HG03457 (cell line): Measurements from ENCODE around the gene TRNAU1AP.
"Not testable (repeated sequence)": the region's sequence is repeated elsewhere in the genome, so short reads cannot be mapped to it uniquely, and the experiment has no call there.

Source experiments
- ATAC-seq: cut with Tn5 transposase; IDR thresholded peaks from one replicate; pipeline ENCODE4 v1.9.1; 2021; ENCODE audit warnings: moderate number of reproducible peaks; ENCODE audit not compliant: unreplicated experiment

Gene TRNAU1AP

DNA sequence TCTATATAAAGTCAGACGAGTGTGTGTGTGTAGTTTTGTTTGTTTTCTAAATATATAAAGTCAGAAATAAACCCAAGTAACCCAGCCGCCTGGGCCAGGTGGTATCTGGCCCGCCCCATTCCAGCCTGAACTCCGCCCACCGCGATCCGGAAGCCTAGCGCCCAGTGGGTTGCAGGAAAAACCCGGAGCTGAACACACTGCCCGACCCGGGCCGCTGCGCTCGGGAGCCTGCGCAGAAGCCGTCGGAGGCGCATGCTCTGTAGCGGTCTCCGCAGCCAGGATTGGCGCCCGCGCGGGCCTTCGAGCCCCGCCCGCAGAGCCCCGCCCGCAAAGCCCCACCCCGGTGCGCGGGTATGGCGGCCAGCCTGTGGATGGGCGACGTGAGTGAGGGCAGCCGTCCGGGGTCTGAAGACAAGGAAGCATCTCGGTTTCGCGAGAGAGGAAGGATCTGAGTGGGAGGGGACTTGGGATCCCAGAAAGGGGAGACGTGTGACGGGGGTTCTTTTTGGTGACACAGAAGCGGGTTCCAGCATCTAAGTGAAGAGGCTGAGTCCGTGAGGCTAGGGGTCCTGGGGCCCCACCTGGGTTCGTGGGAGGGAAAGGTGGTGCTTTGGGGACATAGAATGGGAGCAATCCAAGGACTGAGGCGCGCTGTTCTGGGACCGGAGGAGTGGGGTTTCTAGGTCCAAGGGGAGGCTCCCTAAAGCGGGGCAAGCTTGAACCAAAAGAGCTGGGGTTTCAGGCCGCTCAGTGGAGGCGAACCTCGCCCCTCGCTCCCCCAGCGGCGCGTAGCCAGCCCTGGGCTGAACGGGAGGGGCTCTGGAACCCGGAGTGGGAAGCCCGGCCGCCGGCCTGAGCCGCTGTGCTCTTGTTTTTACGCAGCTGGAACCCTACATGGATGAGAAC lies at the start of gene TRNAU1AP:
TRNAU1AP (plus strand) TSS at position 328 of the 906 bp plus-strand sequence; CDS start at position 354, 26 bp downstream.
- peak; percentile 68 for ATAC-seq

- ATAC-seq = no peak
Observed at GRCh38 chr1:28503117-28503516, 49.8 kb upstream of the TRNAU1AP start.

DNA sequence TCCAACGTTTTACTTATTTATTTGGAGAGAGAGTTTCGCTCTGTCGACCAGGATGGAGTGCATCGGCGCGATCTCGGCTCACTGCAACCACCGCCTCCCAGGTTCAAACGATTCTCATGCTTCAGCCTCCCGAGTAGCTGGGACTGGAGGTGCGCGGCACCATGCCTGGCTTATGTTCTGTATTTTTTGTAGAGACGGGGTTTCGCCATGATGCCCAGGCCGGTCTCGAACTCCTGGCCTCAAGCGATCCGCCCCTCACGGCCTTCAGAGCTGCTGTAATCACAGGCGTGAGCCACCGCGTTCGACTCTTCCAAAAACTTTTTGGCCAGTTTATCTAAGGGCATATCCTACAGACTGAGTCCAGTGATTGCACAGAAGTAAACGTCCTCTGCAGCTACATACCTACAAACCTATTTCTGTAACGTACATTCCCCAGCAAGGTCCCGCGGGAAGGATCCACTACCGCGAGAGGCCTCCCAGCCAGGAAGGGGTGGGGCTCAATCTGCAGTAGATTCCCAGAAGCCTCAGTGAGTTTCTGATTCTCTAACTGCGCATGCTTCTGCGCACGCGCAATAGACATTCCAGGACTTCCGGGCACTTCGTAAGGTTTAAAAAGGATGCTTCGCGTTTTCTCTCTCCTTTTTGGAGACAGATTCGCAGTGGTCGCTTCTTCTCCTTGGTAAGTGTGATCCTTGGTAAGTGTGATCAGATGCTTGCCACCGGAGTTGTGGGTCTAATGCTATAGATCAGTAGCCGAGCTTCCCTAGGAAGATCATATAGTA lies 47.3 kb upstream of the TRNAU1AP start, which contains the start of gene RCC1:
RCC1 (plus strand) TSS at position 638 of the 782 bp plus-strand sequence. CDS start 23,824 bp downstream, outside the sequence.
- peak; percentile 58 for ATAC-seq

GRCh38 chr1:28506907-28507246 lies 46.0 kb upstream of the TRNAU1AP start:
- no peak for ATAC-seq

- no peak for ATAC-seq
Observed at GRCh38 chr1:28507247-28507645, 45.6 kb upstream of the TRNAU1AP start.

- no peak for ATAC-seq
Observed at GRCh38 chr1:28507646-28508434, 45.0 kb upstream of the TRNAU1AP start.

DNA sequence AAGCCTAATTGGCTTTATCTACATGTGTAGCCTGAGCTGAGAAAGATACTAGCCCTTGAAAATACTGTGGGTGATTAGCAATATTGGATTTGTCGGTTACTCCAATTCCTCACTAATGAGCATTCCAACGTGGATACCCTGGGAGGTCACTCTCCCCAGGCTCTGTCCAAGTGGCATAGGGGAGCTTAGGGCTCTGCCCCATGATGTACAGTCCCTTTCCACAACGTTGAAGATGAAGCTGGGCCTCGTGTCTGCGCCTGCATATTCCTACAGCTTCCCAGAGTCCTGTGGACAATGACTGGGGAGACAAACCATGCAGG lies 44.5 kb upstream of the TRNAU1AP start:
- no peak for ATAC-seq

DNA sequence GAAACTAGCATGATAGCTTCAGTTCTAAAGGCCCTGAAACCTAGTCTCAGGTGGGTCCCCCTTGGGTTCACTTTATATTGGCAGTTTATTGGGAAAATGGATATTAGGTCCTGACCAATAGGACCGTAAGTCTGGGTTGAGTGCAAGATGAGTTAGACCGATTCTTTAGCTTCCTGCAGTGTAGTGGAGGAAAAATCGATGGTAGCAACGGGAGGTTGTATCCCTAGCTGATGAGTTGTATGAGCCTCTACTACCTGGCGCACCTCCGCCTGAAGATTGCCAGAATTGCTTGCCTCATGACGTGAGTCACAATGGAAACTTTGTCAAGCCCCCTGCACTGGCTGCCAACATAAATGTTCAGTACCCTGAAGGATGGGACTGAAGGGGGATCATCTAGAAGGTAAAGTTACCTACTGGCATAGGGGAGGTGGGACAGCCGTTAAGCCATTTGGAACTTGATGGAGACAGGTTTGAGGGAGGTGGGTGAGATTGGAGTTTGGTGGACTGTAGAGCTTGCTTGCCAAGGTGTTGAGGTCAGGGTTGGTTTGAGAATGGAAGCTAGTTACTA lies 43.1 kb upstream of the TRNAU1AP start:
- ATAC-seq = no peak

DNA sequence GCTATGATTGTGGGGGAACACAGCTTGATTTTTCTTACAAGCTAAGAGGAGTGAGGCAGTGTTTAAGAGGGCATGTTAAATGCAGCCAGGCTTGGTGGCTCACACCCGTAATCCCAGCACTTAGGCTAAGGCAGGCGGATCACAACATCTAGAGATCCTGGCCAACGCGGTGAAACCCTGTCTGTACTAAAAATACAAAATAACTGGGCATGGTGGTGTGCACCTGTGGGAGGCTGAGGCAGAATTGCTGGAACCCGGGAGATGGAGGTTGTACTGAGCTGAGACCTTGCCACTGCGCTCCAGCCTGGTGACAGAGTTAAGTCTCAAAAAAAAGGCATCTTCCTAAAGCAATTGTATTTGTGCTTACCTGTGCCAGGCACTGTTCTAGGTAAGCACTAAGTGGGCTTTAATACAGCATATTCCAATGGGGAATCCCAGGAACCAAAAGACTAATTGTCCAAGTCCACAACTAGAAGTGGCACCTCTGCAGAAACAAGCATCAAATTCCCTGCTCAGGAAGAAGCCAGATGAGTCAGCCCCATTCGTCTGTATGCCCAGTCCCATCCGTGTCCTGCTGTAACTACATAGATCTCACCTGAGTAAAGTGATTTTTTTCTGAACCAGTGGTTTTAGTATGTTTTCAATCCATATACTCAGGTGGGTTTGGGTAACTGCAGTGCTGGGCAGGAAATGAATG lies 42.5 kb upstream of the TRNAU1AP start:
- ATAC-seq = no peak

DNA sequence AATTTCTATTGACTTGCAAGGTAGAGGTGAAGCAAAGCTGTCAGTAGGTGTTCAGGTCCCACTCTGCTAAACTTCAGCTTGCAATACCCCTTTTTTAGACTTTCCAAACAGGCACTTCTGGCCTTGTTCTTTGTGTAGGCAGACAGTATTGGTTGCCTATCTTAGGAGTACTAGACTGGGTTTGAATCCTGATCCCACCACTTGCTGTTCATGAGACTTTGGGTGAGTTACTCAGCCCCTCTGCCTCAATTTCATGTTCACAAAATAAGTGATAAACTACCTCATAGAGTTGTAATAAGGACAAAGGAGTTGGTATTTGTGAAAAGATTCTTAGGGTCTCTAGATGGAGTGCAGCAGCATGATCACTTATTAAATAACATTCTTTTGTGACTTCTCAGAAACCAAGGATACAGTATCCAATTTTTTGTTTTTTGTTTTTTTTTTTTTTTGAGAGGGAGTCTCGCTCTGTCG lies 41.9 kb upstream of the TRNAU1AP start:
- ATAC-seq = no peak

- no peak for ATAC-seq
Observed at GRCh38 chr1:28512058-28512611, 40.8 kb upstream of the TRNAU1AP start.

DNA sequence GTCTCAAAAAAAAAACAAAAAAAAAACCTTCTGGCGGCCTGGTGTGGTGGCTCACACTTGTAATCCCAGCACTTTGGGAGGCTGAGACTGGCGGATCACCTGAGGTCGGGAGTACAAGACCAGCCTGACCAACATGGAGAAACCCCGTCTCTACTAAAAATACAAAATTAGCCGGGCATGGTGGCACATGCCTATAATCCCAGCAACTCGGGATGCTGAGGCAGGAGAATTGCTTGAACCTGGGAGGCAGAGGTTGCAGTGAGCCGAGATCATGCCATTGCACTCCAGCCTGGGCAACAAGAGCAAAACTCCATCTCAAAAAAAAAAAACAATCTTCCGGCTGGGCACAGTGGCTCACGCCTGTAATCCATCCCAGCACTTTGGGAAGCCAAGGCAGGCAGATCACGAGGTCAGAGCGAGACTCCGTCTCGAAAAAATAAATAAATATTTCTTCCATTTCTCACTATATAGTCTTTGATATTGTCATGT lies 38.4 kb upstream of the TRNAU1AP start:
- not testable (repeated sequence) for ATAC-seq

- ATAC-seq = no peak
Observed at GRCh38 chr1:28516518-28516956, 36.3 kb upstream of the TRNAU1AP start.

DNA sequence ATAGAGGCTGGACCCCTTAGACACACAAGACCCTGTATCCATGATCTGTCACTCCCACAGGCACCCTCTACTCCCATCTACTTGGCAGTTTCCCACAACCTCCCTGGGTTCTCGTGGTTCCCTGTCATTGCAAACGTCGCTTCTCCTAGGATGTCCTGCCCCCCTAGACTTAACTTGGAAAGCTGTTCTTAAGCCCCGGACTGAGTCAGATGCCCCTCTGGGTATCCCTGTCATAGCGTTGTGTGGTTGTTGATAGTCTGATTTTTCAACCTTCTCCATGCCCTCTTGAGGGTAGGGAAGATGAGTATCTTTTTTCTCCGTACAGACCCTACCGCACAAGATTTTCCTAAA lies 35.3 kb upstream of the TRNAU1AP start:
- ATAC-seq = no peak

DNA sequence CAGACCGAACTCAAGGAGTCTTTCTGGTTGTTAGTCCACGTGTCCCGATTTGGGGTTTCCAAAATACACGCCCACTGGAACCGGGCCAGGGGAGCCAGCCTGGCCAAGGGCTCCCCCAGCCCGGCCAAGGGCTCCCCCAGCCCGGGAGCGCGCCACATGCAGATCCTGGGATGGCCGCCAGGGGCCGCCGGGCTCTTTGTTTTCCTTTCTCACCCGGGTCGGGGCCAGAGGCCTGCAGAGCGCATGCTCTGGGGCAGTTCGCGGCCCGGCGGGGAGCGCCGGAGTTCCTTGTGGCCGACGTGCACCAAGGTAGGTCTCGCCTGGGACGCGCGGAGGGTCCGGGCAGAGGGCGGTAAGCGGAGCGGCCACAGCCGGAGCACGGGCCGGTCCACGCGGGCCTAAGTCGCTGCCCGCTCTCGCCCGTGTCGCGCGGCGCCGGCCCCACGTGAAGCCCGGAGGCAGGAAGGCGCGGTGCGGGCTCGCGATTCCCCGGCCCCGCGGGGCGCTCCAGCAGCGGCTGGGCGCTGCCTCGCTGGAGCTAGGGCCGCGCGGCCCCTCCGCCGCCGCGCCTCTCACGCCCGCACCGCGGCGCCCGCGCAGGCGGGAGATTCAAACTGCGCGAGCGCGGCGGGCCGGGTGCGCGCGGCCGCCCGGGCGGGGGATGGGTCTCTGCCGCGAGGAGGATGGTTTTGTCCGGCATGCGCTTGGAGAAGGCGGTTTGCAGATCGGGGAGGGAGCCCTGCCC lies 34.7 kb upstream of the TRNAU1AP start:
- peak; percentile 53 for ATAC-seq

DNA sequence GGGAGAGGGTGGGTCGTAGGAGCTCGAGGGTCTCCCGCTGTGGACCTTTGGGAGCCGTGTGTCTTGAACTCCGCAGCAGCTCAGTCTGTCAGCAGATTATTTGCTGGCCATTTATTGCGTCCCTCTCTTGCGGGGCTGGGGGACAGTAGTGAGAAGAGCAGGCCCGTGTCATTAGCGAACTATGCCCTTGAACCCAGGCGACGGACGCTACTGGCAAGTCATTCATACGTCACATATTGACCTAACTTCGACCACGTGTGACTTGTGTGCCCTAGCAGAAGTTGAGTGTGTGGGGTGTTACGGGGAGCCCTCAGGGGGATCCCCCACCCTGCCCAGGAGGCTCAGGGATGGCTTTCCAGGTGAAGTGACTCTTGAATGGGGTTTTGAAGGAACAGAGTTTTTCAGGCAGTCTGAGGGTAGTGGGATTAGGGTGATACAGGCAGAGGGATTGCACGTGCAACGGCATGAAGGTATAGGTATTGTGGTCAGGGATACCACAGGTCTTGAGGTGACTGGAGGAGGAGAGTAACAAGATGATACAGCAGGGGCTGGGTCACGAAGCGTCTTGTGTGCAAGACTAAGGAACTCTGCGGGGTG lies 34.0 kb upstream of the TRNAU1AP start:
- ATAC-seq = no peak

DNA sequence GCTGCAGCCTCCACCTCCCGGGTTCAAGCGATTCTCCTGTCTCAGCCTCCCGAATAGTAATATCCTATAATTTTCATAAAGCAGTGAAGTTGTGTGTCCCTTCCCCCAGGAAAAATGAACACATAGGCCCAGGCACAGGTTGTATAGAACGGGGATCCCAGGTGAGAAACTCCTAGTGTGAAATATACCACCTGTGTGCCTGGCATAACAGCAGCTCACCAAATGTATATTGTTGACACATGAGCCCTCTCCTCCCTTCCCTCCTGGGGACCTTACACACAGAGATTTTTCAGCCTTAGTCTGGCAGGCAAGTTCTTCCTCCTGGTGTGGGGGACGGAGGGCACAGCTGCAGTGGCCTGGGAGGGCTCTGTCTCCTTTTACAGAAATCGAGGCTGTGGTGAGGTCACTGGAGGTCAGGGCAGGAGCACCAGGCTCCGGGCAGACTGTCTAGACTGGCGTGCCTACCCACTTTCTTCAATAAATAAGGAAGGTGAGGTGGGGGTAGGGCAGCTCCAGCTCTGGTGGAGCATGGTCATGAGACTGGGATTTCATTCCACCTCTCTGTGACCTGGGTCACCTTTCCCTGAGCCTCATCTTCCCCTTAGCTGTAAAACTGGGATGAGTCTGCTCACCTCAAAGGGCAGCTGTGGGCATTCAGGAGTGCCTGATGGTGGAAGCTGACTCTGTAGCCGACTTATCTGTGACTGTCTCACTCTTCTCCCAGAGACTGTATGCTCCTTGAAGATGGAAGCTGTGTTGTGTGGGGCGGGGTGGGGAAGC lies 32.7 kb upstream of the TRNAU1AP start:
- no peak for ATAC-seq

DNA sequence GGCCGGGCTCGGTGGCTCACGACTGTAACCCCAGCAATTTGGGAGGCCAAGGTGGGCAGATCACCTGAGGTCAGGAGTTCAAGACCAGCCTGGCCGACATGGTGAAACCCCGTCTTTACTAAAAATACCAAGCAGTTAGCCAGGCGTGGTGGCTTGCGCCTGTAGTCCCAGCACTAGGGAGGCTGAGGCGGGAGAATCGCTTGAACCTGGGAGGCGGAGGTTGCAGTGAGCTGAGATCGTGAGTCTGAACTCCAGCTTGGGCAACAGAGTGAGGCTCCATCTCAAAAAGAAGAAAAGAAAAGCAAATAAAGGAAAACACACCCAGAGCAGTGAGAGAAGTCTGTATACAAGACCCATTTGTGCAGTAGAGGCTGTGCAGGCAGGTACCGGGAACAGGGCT lies 32.1 kb upstream of the TRNAU1AP start:
- not testable (repeated sequence) for ATAC-seq
